GM18870 (cell line): ENCODE measurements around the gene GPC3.

Source experiments
- ATAC-seq: cut with Tn5 transposase; IDR thresholded peaks from one replicate; pipeline ENCODE4 v1.9.1; 2021; ENCODE audit warnings: moderate library complexity; ENCODE audit not compliant: unreplicated experiment

GPC3 gene

GRCh38 chrX:133709501-133709900, 275.9 kb downstream of the GPC3 start:
- no peak for ATAC-seq

GRCh38 chrX:133706890-133707289, 278.5 kb downstream of the GPC3 start:
- no peak for ATAC-seq

GRCh38 chrX:133702230-133702629, 283.2 kb downstream of the GPC3 start:
- no peak for ATAC-seq

GRCh38 chrX:133699023-133699728, 286.2 kb downstream of the GPC3 start:
- no peak for ATAC-seq

- no peak for ATAC-seq
Measured at GRCh38 chrX:133698298-133698697, 287.1 kb downstream of the GPC3 start.

GRCh38 chrX:133697656-133698055, 287.7 kb downstream of the GPC3 start:
- ATAC-seq: no peak

GRCh38 chrX:133689997-133690599, 295.3 kb downstream of the GPC3 start:
- no peak for ATAC-seq

GRCh38 chrX:133685822-133686221, 299.6 kb downstream of the GPC3 start:
- no peak for ATAC-seq

- ATAC-seq: no peak
Measured at GRCh38 chrX:133681897-133682296, 303.5 kb downstream of the GPC3 start.

- ATAC-seq: no peak
Measured at GRCh38 chrX:133681421-133681820, 304.0 kb downstream of the GPC3 start.

GRCh38 chrX:133677123-133678063, 308.0 kb downstream of the GPC3 start:
- no peak for ATAC-seq

GRCh38 chrX:133676344-133677122, 308.9 kb downstream of the GPC3 start:
- no peak for ATAC-seq

- ATAC-seq: no peak
Measured at GRCh38 chrX:133674726-133675470, 310.5 kb downstream of the GPC3 start.

GRCh38 chrX:133670383-133670782, 315.0 kb downstream of the GPC3 start:
- no peak for ATAC-seq

GRCh38 chrX:133669214-133669613, 316.2 kb downstream of the GPC3 start:
- no peak for ATAC-seq

GRCh38 chrX:133668225-133668931, 317.0 kb downstream of the GPC3 start:
- ATAC-seq: no peak

- ATAC-seq: no peak
Measured at GRCh38 chrX:133666256-133666655, 319.1 kb downstream of the GPC3 start.

- ATAC-seq: no peak
Measured at GRCh38 chrX:133661962-133662839, 323.2 kb downstream of the GPC3 start.

GRCh38 chrX:133660281-133660680, 325.1 kb downstream of the GPC3 start:
- ATAC-seq: no peak
